DMS79 treated with DMSO at 0.1 percent for 48 hours (cell line): ENCODE results near the gene TSTD1.
A peak's percentile ranks its signal among the peaks of the same experiment; 100 is the strongest.
"Not testable (repeated sequence)": the region's sequence is repeated elsewhere in the genome, so short reads cannot be mapped to it uniquely, and the experiment has no call there.

Source experiments
- DNase-seq: peaks from one replicate; lab custom pipeline; 2025; lab: John Stamatoyannopoulos, UW

The TSTD1 gene

GRCh38 chr1:161037661-161038522 is 872 bp downstream of the TSTD1 start:
- peak; percentile 51 for DNase-seq

- no peak for DNase-seq
Measured at GRCh38 chr1:161033751-161034150, 5.0 kb downstream of the TSTD1 start.

- no peak for DNase-seq
Measured at GRCh38 chr1:161032409-161032808, 6.4 kb downstream of the TSTD1 start.

GRCh38 chr1:161031874-161032273 is 6.9 kb downstream of the TSTD1 start:
- no peak for DNase-seq

- not testable (repeated sequence) for DNase-seq
Measured at GRCh38 chr1:161029466-161029865, 9.3 kb downstream of the TSTD1 start.

- DNase-seq: not testable (repeated sequence)
Measured at GRCh38 chr1:161026954-161027353, 11.8 kb downstream of the TSTD1 start.

- not testable (repeated sequence) for DNase-seq
Measured at GRCh38 chr1:161022432-161022831, 16.3 kb downstream of the TSTD1 start.

- no peak for DNase-seq
Measured at GRCh38 chr1:161021970-161022353, 16.8 kb downstream of the TSTD1 start.

GRCh38 chr1:161021165-161021969 is 17.4 kb downstream of the TSTD1 start:
- DNase-seq: peak; percentile 97

GRCh38 chr1:161020509-161021164 is 18.1 kb downstream of the TSTD1 start, which contains the start of gene F11R:
Gene F11R (minus strand): TSS chr1:161021152. CDS start chr1:161021073, 79 bp downstream.
- DNase-seq: no peak

GRCh38 chr1:161019751-161020495 is 18.8 kb downstream of the TSTD1 start:
- DNase-seq: peak; percentile 10

GRCh38 chr1:161019111-161019660 is 19.6 kb downstream of the TSTD1 start:
- not testable (repeated sequence) for DNase-seq

- DNase-seq: no peak
Measured at GRCh38 chr1:161018631-161018930, 20.2 kb downstream of the TSTD1 start.

- no peak for DNase-seq
Measured at GRCh38 chr1:161017756-161018630, 20.8 kb downstream of the TSTD1 start.

GRCh38 chr1:161017181-161017580 is 21.6 kb downstream of the TSTD1 start:
- not testable (repeated sequence) for DNase-seq

GRCh38 chr1:161016683-161017082 is 22.1 kb downstream of the TSTD1 start:
- DNase-seq: not testable (repeated sequence)

- no peak for DNase-seq
Measured at GRCh38 chr1:161013488-161014230, 25.1 kb downstream of the TSTD1 start.

GRCh38 chr1:161013131-161013487 is 25.7 kb downstream of the TSTD1 start:
- no peak for DNase-seq

- DNase-seq: no peak
Measured at GRCh38 chr1:161012420-161012819, 26.3 kb downstream of the TSTD1 start.
